Stimulated activated CD8-positive, alpha-beta memory T cell treated with anti-CD3 and anti-CD28 coated beads, Interleukin-2, amount 100 ng/mL, for 1 hour (primary cell): ENCODE measurements around the gene TBC1D2B.

Experiments
- DNase-seq, 2 donors: peaks; one replicate each; pipeline ENCODE4 v3.0.0-alpha.2; 2020; ENCODE audit warnings: low read depth in 2 of 2

TBC1D2B gene

GRCh38 chr15:78072080-78072892, 5.2 kb downstream of the TBC1D2B start:
- no peak for DNase-seq

- no peak for DNase-seq
Measured at GRCh38 chr15:78071383-78071782, 6.1 kb downstream of the TBC1D2B start.

DNA sequence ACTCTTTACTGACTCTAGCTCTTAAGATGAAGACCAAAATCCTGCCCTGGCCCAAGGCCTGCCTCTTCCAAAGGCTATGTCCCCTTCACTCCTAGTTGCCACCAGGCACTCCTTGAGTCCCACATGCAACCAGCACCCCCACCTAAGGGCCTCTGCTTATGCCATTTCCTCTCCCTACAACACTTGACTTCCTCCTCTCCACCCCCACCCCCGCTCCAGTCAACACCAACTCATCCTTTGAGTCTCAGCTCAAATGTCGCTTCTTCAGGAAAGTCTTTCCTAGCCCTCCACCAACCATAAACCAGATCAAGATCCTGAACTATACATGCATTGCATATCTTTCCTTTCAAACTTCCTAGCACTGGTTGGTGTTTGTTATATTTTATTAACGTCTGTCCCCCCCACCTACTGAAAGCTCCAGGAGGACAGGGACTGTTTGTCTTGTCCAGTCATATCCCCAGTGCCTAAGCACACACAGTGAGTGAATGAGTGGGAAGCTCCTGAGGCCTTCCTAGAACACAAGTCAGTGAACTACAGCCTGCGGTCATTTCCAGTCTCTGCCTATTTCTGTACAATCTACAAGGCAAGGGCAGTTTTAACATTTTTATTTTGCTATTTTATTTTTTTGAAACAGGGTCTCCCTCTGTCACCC, 7.3 kb downstream of the TBC1D2B start:
- no peak for DNase-seq

DNA sequence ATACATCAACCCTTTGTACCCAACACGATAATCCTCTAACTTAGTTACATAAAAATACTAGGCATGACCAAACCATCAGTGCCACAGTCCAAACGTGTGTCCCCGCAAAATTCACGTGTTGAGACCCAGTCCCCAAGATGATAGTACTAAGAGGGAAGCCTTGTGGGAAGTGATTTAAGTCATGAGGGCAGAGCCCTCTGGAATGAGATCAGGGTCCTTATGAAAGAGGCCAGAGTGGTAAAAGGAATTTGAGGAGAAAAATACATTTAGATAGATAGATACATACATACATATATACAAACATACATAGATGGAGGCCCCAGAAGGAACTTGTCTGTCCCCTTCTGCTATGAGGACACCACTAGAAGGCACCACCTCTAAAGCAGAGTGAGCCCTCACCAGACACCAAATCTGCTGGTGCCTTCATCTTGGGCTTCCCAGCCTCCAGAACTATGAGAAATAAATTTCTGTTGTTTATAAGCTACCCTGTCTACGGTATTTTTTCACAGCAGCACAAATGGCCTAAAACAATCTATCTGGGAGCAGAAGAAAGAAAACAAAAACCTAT, 8.0 kb downstream of the TBC1D2B start:
- no peak for DNase-seq

GRCh38 chr15:78069052-78069414, 8.5 kb downstream of the TBC1D2B start:
- DNase-seq: no peak

GRCh38 chr15:78067328-78068228, 9.9 kb downstream of the TBC1D2B start:
- DNase-seq: no peak

DNA sequence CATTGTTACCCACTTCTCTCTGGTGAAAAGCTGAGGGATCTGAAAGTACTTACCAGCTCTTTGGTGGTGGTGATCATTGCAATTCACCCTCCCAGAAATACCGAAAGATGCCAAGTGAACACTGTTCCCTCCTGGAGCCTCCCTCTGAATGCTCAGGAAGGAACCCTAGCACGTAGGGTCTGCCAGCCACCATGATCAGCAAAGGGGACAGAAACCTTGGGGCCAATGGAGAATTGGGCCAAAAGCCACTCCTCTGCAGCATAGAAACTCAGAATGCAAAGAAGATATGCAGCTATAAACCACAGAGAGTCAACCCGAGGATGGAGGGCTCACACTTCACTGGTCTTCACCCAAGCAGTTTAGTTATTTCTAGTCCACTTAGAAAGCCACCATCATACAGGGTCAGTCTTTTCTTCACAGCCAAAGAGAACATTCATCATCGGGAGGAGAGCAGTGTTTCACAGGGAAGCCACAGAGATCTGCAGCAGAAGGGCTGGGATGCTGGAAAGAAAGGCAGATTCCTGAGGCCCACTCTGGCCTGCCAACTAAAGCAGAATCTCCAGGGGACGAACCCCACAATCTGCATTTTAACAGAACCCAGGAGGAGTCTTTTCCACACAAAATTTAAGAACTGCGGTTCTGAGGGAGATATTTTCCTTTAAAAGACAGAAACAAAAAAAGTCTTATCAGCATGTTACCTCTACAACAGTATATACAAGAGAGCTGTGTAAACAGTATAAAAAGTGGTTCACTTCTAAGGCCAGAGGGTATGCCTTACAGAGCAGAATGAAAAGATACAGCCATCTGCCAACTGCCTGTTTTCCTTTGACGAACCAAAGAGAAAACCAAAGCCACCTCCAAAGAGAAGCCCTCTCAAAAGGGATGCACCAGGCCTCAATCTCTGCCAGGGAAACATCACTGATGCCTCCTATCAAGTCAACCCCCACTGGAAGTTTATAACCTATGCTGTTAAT, 11.3 kb downstream of the TBC1D2B start:
- DNase-seq: no peak

DNA sequence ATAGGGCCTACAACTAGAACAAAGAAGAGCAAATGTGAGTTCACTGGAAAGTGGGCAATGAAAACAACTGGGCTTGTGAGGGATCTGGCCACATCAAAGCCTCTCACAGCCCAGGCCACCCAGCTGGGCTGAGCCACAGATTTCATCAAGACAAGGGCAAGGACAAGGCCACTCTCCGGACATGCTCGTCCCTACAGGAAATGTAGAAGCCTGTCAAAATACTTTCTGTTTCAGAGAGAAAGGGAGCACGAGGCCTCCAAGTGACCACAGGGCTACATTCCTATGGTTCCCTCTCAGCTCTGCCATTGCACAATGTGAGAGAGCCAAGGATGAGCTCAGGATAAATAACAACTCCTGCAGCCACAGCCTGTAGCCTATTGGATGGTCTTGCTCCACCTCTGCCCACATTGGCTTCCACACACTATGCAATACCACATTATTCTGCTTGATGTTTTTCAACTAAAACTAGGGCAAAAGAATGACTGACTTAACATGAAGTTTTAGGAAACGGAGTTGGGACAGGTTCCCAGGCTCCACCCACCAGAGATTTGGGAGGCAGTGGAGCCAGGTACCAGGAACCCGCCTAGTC, 12.1 kb downstream of the TBC1D2B start:
- DNase-seq: no peak

DNA sequence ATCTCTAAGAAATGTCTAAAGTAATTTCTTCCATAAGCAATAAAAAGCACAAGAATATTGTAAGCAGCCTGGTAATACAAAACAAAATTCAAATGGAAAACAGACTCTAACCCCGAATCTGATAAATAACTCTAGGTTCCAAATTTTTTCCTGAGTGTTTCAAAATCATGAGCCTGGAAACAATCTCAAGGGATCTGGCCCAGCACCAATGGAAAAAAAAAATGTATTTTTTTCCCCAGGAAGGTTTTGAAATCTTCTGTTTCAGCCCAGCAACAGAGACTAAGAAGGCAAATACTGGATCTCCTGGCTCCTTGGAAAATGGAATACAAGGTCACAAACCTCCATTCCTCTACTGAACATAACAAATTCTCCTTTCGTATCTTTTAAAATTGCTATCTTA, 13.0 kb downstream of the TBC1D2B start:
- DNase-seq: no peak

DNA sequence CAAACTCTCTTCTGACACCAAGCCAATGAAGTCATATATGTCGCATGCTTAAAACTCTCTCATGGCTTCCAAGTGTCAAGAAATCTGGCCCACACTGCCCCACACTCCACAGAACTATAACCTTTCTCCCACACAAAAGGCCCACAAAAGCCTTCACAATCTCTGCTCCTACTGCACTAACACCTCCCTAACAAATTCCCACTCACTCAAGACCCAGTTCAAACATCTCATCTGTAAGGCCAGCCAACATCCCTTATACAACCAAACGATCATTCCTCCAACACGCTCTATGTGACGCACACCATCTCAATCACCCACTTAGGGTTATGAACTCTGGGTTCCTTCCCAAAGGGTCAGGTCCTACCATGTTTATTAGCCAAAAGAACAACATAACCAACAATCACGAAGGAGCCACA, 13.5 kb downstream of the TBC1D2B start:
- no peak for DNase-seq

- no peak for DNase-seq
Measured at GRCh38 chr15:78063217-78063616, 14.3 kb downstream of the TBC1D2B start.

DNA sequence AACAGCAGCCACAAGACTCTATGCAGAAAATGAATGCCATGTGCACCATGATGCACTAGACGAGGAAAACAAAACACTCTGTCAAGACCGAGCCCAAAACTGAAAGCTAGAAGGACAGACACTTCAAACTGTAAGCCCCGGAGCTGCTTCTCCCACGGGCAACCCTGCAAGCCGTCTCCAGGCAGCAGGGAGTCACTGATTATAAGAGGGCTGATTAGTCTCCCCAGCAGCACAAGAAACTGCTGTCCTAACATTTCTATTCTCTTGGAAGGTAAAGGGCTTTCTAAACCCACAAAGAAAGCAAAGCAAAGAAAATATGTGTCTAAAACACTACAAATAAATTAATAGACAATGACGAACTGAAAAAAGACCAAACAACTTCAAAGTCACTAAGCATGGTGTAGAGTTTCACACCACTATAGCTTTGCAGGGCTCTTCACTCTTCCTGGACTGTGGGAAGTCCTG, 15.5 kb downstream of the TBC1D2B start:
- DNase-seq: no peak

DNA sequence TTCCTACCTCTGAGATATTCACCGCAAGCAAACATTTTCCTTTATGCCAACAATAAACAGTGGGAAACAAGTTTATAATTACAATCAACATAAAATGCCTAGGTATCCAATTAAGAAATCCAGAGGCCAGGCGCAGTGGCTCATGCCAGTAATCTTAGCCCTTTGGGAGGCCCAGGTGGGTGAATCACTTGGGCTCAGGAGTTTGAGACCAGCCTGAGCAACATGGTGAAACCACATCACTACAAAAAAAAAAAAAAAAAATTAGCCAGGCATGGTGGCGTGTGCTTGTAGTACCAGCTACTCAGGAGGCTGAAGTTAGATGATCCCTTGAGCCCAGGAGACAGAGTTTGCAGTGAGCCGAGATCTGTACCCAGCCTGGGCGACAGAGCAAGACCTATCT, 17.3 kb downstream of the TBC1D2B start:
- no peak for DNase-seq

DNA sequence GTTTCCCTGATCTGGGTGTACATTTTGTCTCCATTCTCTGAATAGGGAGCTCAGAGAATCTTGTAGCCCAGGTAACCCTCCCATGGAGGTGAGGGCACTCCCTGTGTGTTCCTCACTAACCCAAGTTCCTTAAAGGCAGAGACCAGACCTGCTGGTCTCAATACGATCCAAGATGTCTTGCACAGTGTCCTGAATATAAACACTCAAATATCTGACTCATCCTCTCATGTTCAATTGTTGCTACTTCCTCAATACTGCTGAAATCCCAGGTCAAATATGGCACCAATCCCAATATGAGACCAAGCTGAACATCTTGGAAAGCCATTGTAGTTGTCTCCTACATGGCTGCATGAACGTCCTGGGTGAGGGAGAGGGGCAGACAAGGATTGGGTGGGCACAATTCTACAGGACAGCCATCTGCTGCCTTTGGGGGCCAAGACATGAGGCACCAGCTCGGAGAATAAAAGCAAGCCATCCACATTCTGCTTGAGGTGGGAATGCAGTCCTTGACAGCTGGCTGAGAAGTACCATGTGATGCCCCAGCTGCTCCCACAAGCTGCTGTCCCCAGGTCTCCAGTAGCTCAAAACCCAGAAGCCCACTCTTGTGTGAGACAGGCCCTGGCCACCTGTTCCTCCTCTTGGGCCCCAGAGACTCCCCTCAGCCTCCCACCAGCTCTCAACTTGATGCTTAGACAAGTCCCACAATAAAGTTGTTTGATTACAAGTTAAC, 18.2 kb downstream of the TBC1D2B start:
- no peak for DNase-seq

DNA sequence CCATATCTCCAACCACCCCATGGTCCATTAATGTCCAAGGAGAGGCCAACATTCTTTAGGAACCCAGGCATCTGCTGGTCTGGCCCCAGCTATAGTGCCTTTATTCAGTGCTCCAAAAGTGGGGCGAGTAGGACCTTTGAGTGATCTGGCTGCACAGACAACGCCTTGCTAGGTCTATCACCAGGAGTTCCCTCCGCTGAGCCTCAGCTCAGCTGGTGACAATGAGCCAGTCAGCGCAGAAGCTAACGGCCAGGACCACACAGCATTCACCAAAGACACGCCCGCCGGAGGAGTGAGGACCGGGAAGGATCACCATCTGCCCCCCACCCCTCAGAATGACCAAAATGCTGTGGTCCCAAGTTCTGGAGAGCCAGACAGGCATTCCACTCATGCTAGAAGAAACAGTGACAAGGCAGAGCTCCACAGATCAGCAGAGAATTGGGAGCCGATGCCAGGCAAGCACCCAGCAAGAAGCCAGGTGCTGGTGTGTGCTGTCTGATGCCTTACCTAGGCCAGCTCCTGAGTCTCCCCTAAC, 19.0 kb downstream of the TBC1D2B start:
- no peak for DNase-seq

GRCh38 chr15:78057803-78058202, 19.7 kb downstream of the TBC1D2B start:
- no peak for DNase-seq

GRCh38 chr15:78056714-78057269, 20.7 kb downstream of the TBC1D2B start:
- no peak for DNase-seq

- DNase-seq: no peak
Measured at GRCh38 chr15:78055919-78056713, 21.4 kb downstream of the TBC1D2B start.
